ENCODE data around the gene CYTH3. TPM values are rescaled to one million over a fixed set of nuclear protein-coding genes. Genes with fewer than 3 reads are reported as not detected.
"Not testable (repeated sequence)": the region's sequence is repeated elsewhere in the genome, so short reads cannot be mapped to it uniquely, and the experiment has no call there.

CYTH3 gene
- total and polyA plus RNA-seq, 2 donors (not counting 1 experiment from before 2014, with no cell fraction given), result 39.1 to 73.3 TPM

DNA sequence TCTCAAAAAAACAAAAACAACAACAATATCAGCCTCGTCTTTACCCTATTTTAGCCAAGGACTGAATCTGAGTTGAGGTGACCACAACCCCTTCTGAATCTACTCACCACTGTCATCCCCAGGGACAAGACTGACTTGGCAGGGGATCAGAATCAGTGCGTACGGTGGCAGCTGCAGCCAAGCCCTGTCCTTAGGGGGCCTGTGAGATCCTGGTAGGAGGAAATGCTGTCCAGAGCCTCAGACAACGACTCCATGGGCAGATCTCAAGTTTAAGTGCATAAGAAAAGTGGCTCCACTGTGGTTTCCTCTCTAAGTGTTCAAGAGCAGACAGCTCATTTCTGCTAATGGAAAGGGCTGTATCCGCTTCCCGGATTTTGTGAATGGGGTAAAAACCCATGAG is 22.4 kb upstream of the CYTH3 start:
- Histone ChIP-seq H3K9me3 (ENCODE audit: control insufficient read depth, insufficient read depth, low read depth, low read length) (no peaks in the 10 kb centered on the region), H3K4me3 (replicated peaks in 1 of 4; ENCODE audit: control extremely low read depth in 1 of 4, insufficient read depth in 1 of 4, low read depth in 3 of 4, low read length in 4 of 4) (no peak overlapping the region), H3K27ac (ENCODE audit: insufficient read depth, low read length) (no peak overlapping the region), H3K4me1 (ENCODE audit: control insufficient read depth, extremely low read depth, insufficient read depth, low read length) (no peaks in the 10 kb centered on the region), H3K36me3 (ENCODE audit: control insufficient read depth, insufficient read depth, low read length) (no peaks in the 10 kb centered on the region), H3K27me3 (ENCODE audit: control insufficient read depth, insufficient read depth, low read length) (no peaks in the 10 kb centered on the region), H3K4me2 (ENCODE audit: extremely low read depth, insufficient read depth, low read length) (no peak overlapping the region), H3K9ac (ENCODE audit: insufficient read depth, low read length) (no peak overlapping the region), H4K20me1 (ENCODE audit: control insufficient read depth, extremely low read depth, insufficient read depth, low read length) (no peaks in the 10 kb centered on the region), H3K79me2 (ENCODE audit: control insufficient read depth, insufficient read depth, low read length) (no peaks in the 10 kb centered on the region), H2AFZ (ENCODE audit: low read length) (peak overlapping the region; percentile 10)
- TF ChIP-seq, protein P1, sequence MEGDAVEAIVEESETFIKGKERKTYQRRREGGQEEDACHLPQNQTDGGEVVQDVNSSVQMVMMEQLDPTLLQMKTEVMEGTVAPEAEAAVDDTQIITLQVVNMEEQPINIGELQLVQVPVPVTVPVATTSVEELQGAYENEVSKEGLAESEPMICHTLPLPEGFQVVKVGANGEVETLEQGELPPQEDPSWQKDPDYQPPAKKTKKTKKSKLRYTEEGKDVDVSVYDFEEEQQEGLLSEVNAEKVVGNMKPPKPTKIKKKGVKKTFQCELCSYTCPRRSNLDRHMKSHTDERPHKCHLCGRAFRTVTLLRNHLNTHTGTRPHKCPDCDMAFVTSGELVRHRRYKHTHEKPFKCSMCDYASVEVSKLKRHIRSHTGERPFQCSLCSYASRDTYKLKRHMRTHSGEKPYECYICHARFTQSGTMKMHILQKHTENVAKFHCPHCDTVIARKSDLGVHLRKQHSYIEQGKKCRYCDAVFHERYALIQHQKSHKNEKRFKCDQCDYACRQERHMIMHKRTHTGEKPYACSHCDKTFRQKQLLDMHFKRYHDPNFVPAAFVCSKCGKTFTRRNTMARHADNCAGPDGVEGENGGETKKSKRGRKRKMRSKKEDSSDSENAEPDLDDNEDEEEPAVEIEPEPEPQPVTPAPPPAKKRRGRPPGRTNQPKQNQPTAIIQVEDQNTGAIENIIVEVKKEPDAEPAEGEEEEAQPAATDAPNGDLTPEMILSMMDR (conservative IDR thresholded peaks at IDR 0.05 in 1 of 2, IDR thresholded peaks at IDR 0.05 in 1 of 2; ENCODE audit: low read depth in 1 of 2, low read length in 2 of 2), result no peak
- no peak for TF ChIP-seq EZH2 (IDR thresholded peaks at IDR 0.05; ENCODE audit: low read length, missing control alignments)
- DNase-seq (ENCODE audit: low read depth in 2 of 2), result no peak

DNA sequence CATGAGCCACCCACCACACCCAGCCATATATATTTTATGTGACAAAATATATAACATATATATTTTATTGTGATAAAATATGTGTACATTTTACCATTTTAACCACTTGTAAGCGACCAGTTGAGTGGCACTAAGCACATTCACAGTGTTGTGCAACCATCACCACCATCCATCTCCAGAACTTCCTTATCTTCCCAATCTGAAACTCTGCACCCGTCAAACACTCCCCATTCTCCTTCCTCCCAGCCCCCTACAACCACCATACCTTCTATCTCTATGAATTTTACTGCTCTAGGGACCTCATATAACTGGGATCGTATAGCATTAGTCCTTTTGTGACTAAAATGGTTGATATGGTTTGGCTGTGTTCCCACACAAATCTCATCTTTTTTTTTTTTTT is 20.8 kb upstream of the CYTH3 start:
- Histone ChIP-seq H3K4me2 (ENCODE audit: extremely low read depth, insufficient read depth, low read length) (no peak overlapping the region), H4K20me1 (ENCODE audit: control insufficient read depth, extremely low read depth, insufficient read depth, low read length) (no peaks in the 10 kb centered on the region), H3K27me3 (ENCODE audit: control insufficient read depth, insufficient read depth, low read length) (no peaks in the 10 kb centered on the region), H3K4me1 (ENCODE audit: control insufficient read depth, extremely low read depth, insufficient read depth, low read length) (no peaks in the 10 kb centered on the region), H3K79me2 (ENCODE audit: control insufficient read depth, insufficient read depth, low read length) (no peaks in the 10 kb centered on the region), H3K9ac (ENCODE audit: insufficient read depth, low read length) (no peak overlapping the region), H3K27ac (ENCODE audit: insufficient read depth, low read length) (no peak overlapping the region), H3K4me3 (replicated peaks in 1 of 4; ENCODE audit: control extremely low read depth in 1 of 4, insufficient read depth in 1 of 4, low read depth in 3 of 4, low read length in 4 of 4) (no peak overlapping the region), H3K36me3 (ENCODE audit: control insufficient read depth, insufficient read depth, low read length) (no peaks in the 10 kb centered on the region), H2AFZ (ENCODE audit: low read length) (no peak overlapping the region), H3K9me3 (ENCODE audit: control insufficient read depth, insufficient read depth, low read depth, low read length) (no peaks in the 10 kb centered on the region)
- TF ChIP-seq EZH2 (IDR thresholded peaks at IDR 0.05; ENCODE audit: low read length, missing control alignments), result no peak
- TF ChIP-seq, protein P1 (conservative IDR thresholded peaks at IDR 0.05 in 1 of 2, IDR thresholded peaks at IDR 0.05 in 1 of 2; ENCODE audit: low read depth in 1 of 2, low read length in 2 of 2), result no peak
- DNase-seq (ENCODE audit: low read depth in 2 of 2), result no peak

DNA sequence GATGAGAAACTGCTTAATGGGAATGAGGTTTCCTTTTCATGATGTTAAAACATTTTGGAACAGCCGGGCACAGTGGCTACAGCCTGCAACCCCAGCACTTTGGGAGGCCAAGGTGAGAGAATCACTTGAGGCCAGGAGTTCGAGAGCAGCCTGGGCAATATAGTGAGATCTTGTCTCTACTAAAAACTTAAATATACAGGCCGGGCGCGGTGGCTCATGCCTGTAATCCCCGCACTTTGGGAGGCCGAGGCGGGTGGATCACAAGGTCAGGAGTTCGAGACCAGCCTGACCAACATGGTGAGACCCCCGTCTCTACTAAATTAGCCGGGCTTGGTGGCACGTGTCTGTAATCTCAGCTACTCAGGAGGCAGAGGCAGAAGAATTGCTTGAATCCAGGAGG is 19.5 kb upstream of the CYTH3 start:
- H4K20me1 ChIP-seq (ENCODE audit: control insufficient read depth, extremely low read depth, insufficient read depth, low read length); H3K9ac ChIP-seq (ENCODE audit: insufficient read depth, low read length); DNase-seq (ENCODE audit: low read depth in 2 of 2); H3K79me2 ChIP-seq (ENCODE audit: control insufficient read depth, insufficient read depth, low read length); H3K27ac ChIP-seq (ENCODE audit: insufficient read depth, low read length); H3K36me3 ChIP-seq (ENCODE audit: control insufficient read depth, insufficient read depth, low read length); H3K27me3 ChIP-seq (ENCODE audit: control insufficient read depth, insufficient read depth, low read length); H3K4me3 ChIP-seq (replicated peaks in 1 of 4; ENCODE audit: control extremely low read depth in 1 of 4, insufficient read depth in 1 of 4, low read depth in 3 of 4, low read length in 4 of 4); H3K4me2 ChIP-seq (ENCODE audit: extremely low read depth, insufficient read depth, low read length); H3K9me3 ChIP-seq (ENCODE audit: control insufficient read depth, insufficient read depth, low read depth, low read length); H2AFZ ChIP-seq (ENCODE audit: low read length); H3K4me1 ChIP-seq (ENCODE audit: control insufficient read depth, extremely low read depth, insufficient read depth, low read length): not testable (repeated sequence)

Measured in fibroblast of lung (primary cell).